ENCODE results near the gene SHISAL2A.

DNA sequence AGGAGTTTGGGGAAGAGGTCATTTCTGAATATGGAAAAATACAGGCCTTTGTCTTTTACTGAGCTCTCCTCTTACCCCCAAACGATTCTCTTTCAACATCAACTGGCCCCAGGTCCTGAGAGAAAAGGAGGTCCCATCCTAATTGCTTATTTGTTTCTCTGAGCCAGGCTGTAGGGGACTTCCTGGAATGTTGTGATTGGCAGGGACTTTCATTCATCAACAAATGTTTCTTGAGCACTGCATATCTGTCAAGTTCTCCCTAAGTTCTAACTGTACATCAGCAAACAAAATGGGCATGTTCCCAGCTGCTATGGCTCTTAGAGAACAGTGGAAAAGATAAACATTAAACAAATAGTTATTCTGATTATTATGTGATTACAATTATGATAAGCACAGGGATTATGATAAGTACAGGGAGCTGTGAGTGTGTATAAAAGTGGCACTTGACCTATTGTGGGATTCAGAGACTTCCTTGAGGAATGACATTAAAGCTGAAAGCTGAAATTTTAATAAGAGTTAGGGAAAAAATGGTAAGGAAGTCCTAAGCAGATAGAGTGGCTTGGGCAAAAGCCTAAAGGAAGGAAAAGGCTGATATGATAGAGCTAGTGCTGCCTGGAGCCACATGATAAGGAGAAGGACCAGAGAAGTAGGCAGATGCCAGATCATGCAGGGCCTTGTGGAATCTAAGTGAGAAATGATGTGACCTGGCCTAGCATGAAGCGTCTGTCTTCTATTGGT lies 19.2 kb upstream of the SHISAL2A start:
- TF ChIP-seq ZBTB7A (IDR thresholded peaks at IDR 0.05; ENCODE audit: low read depth) = no peak
- TF ChIP-seq FOXM1 (IDR thresholded peaks at IDR 0.05; ENCODE audit: borderline replicate concordance, low read depth) = no peak
- TF ChIP-seq, protein P1, sequence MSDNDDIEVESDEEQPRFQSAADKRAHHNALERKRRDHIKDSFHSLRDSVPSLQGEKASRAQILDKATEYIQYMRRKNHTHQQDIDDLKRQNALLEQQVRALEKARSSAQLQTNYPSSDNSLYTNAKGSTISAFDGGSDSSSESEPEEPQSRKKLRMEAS (IDR thresholded peaks at IDR 0.05) = no peak
- no peak for TF ChIP-seq EP300 (IDR thresholded peaks at IDR 0.05; ENCODE audit: borderline replicate concordance)
- TF ChIP-seq CEBPB (IDR thresholded peaks at IDR 0.05) = no peak
- TF ChIP-seq CREB1 (IDR thresholded peaks at IDR 0.05; ENCODE audit: low read depth) = no peak
- TF ChIP-seq, protein P2, sequence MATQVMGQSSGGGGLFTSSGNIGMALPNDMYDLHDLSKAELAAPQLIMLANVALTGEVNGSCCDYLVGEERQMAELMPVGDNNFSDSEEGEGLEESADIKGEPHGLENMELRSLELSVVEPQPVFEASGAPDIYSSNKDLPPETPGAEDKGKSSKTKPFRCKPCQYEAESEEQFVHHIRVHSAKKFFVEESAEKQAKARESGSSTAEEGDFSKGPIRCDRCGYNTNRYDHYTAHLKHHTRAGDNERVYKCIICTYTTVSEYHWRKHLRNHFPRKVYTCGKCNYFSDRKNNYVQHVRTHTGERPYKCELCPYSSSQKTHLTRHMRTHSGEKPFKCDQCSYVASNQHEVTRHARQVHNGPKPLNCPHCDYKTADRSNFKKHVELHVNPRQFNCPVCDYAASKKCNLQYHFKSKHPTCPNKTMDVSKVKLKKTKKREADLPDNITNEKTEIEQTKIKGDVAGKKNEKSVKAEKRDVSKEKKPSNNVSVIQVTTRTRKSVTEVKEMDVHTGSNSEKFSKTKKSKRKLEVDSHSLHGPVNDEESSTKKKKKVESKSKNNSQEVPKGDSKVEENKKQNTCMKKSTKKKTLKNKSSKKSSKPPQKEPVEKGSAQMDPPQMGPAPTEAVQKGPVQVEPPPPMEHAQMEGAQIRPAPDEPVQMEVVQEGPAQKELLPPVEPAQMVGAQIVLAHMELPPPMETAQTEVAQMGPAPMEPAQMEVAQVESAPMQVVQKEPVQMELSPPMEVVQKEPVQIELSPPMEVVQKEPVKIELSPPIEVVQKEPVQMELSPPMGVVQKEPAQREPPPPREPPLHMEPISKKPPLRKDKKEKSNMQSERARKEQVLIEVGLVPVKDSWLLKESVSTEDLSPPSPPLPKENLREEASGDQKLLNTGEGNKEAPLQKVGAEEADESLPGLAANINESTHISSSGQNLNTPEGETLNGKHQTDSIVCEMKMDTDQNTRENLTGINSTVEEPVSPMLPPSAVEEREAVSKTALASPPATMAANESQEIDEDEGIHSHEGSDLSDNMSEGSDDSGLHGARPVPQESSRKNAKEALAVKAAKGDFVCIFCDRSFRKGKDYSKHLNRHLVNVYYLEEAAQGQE (IDR thresholded peaks at IDR 0.05; ENCODE audit: low read depth) = no peak
- no peak for TF ChIP-seq YY1 (IDR thresholded peaks at IDR 0.05; ENCODE audit: low read depth)
- TF ChIP-seq RAD21 (IDR thresholded peaks at IDR 0.05; ENCODE audit: low read depth) = no peak
- TF ChIP-seq TAF1 (IDR thresholded peaks at IDR 0.05; ENCODE audit: low read depth) = no peak
